ENCODE results near the gene VPS37B. TPM values are rescaled to one million over a fixed set of nuclear protein-coding genes. Genes with fewer than 3 reads are reported as not detected.

The VPS37B gene
- total RNA-seq, 1 donor from 2014 or later = 36.3 TPM

DNA sequence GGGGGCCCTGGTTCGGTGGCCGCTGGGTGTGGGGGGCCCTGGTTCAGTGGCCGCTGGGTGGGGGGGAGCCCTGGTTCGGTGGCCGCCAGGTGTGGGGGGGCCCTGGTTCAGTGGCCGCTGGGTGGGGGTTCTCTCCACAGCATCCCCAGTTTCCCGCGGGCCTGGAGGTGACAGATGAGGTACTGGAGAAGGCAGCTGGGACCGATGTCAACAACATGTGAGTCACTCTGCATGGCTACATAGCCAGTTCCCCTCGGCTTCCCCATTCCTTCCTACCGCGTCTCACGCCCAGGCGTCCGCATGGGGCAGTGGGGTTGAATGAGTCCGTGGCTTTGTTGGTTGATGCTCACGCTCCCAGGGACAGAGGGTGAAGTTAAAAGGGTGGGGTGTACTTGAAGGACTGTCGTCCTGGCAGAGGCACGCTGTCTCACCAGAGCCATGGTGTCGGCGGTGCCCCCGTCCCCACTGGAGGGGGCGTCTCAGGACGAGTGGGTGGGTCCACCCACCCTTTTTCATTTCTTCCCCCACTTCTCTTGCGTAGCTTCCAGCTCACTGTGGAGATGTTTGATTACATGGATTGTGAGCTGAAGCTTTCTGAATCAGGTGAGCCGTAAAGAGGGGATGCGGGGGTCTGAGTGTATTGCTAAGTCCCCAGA lies 45.1 kb downstream of the VPS37B start:
- peaks cover 8% of the 10 kb centered on the region for H3K36me3 ChIP-seq
- no peaks in the 10 kb centered on the region for H3K27me3 ChIP-seq
- DNase-seq = no peak
- TF ChIP-seq, protein P1, sequence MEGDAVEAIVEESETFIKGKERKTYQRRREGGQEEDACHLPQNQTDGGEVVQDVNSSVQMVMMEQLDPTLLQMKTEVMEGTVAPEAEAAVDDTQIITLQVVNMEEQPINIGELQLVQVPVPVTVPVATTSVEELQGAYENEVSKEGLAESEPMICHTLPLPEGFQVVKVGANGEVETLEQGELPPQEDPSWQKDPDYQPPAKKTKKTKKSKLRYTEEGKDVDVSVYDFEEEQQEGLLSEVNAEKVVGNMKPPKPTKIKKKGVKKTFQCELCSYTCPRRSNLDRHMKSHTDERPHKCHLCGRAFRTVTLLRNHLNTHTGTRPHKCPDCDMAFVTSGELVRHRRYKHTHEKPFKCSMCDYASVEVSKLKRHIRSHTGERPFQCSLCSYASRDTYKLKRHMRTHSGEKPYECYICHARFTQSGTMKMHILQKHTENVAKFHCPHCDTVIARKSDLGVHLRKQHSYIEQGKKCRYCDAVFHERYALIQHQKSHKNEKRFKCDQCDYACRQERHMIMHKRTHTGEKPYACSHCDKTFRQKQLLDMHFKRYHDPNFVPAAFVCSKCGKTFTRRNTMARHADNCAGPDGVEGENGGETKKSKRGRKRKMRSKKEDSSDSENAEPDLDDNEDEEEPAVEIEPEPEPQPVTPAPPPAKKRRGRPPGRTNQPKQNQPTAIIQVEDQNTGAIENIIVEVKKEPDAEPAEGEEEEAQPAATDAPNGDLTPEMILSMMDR (IDR thresholded peaks at IDR 0.05) = no peak
- ATAC-seq = no peak
- intact Hi-C loops (cut with DNase I) = no loop called here
- no peaks in the 10 kb centered on the region for H3K9me3 ChIP-seq
- no peak overlapping the region for H3K4me3 ChIP-seq
- H3K4me1 ChIP-seq = peaks cover 5% of the 10 kb centered on the region
- H3K27ac ChIP-seq = no peak overlapping the region

DNA sequence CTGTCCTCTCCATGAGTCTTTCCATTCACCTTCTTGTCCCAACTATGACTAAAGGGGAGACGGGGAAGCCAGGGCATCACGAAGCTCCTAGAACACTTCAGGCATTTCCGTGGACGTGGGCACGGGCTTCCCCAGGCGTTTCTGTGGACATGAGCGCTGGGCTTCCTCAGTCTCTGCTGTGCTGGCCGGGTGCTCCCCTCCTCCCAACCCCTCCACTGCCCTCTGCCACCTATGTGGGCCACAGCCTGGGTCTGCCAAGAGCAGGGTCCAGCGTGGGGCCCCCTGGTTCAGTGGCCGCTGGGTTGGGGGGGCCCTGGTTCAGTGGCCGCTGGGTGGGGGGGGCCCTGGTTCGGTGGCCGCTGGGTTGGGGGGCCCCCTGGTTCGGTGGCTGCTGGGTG lies 45.9 kb downstream of the VPS37B start:
- intact Hi-C loops (cut with DNase I) = no loop called here
- Histone ChIP-seq H3K4me3 (no peak overlapping the region), H3K9me3 (no peaks in the 10 kb centered on the region), H3K4me1 (peaks cover 5% of the 10 kb centered on the region), H3K36me3 (peaks cover 2% of the 10 kb centered on the region), H3K27me3 (no peaks in the 10 kb centered on the region), H3K27ac (no peak overlapping the region)
- ATAC-seq = no peak
- DNase-seq = no peak
- TF ChIP-seq, protein P1 (IDR thresholded peaks at IDR 0.05) = no peak

DNA sequence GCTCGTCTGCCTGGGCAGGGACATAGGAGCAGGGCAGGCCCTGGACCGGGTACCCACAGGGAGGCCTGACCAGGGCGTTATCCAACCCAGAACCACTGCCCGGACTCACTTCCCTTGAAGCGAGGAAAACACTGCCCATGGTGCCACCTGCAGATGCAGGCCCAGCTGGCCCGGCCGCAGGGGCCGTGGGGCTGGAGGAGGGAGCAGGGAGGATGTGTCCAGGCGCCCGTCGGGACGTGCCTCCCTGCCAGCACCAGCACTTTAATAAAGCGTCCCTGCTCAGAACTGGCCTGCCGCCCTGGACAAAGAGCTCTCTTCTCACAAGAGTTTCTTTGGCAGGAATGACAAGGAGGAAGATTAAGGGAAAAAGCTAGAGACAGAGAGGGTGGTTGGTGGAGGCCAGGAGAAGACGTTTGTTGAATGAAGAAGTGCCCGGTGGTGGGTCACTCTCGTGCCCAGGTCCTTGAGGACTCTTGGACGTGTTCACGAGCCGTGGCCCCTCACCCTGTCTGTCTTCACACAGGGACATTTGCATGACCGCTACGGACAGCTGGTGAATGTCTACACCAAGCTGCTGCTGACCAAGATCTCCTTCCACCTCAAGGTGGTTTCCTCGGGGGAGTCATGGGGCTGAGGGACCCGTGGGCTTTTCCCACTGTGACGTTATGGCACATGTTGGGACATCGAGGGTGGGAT lies 46.4 kb downstream of the VPS37B start:
- no peaks in the 10 kb centered on the region for H3K27me3 ChIP-seq
- H3K4me1 ChIP-seq = peaks cover 5% of the 10 kb centered on the region
- no peak overlapping the region for H3K27ac ChIP-seq
- DNase-seq (no peak), ATAC-seq (peak; percentile 47)
- H3K9me3 ChIP-seq = no peaks in the 10 kb centered on the region
- intact Hi-C loops (cut with DNase I) = no loop called here
- TF ChIP-seq, protein P1 (IDR thresholded peaks at IDR 0.05) = no peak
- H3K4me3 ChIP-seq = no peak overlapping the region
- no peaks in the 10 kb centered on the region for H3K36me3 ChIP-seq

DNA sequence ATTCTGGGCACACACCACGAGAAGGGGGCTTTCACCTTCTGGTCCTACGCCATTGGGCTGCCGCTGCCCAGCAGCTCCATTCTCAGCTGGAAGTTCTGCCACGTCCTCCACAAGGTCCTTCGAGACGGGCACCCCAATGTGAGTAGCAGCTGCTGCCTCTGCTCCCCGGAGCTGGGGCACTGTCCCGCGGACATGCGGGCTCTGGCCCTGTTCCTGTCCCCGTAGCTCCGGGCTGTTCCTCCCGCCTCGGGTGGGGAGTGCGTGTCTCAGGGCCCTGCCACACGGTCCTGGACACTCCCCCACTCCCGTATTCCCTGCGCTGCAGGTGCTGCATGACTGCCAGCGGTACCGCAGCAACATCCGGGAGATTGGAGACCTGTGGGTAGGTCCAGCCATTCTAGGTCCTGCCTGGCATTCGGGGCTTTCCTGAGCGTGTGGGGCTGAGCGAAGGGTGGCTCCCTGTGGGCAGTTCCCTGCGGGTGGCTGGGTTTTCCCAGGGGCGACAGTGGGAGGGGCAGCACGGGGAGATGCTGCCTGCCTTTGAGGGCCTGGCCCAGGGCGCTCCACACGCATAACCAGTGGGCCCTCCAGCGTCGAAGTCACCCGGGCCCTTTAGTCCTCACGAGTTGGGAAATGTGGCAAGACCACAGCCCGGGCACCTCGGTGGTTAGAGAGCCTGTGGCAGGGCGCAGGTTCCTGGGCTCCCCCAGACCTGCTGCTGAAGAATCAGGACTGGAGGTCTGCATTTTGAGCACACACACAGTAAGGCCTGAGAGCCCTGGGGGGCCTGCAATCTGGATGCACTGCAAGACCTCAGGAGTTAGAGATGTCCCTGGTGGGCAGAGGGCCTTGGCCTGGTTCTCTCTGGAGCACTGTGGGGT lies 47.2 kb downstream of the VPS37B start:
- no peak for DNase-seq
- intact Hi-C loops (cut with DNase I) = no loop called here
- Histone ChIP-seq H3K4me1 (peaks cover 5% of the 10 kb centered on the region), H3K27me3 (no peaks in the 10 kb centered on the region), H3K4me3 (no peak overlapping the region), H3K27ac (no peak overlapping the region), H3K36me3 (no peaks in the 10 kb centered on the region), H3K9me3 (no peaks in the 10 kb centered on the region)
- TF ChIP-seq, protein P1 (IDR thresholded peaks at IDR 0.05) = no peak
- ATAC-seq = no peak

DNA sequence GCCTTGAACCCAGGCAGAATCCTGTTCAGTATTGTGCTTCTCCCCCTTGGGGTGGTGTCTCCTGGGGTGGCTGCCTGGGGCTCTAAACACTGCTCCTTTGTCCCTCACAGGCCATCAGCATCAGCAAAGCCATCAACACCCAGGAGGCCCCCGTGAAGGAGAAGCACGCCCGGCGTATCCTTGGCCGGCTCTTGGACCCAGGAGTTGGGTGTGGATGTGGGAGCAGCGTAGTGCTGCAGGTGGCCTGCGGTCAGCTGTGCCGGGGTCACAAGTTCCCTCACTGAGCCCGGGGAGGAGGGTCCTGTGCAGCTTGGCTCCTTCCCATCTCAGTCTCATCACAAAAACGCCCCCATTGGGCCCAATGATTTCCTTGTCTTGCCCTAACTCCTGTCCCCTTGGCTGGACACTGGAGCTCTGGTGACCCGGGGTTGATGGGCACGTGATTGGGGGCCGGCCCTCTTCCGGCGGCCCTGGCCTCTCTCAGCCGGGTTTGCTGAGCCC lies 48.0 kb downstream of the VPS37B start:
- Histone ChIP-seq H3K4me3 (no peak overlapping the region), H3K27me3 (no peaks in the 10 kb centered on the region), H3K27ac (no peak overlapping the region), H3K4me1 (peaks cover 9% of the 10 kb centered on the region), H3K9me3 (no peaks in the 10 kb centered on the region), H3K36me3 (no peaks in the 10 kb centered on the region)
- intact Hi-C loops (cut with DNase I) = no loop called here
- TF ChIP-seq, protein P1 (IDR thresholded peaks at IDR 0.05) = no peak
- no peak for DNase-seq
- no peak for ATAC-seq
